NCI-H748 (cell line): Measurements from ENCODE around the gene STRIP1.
A peak's percentile ranks its signal among the peaks of the same experiment; 100 is the strongest.
"Not testable (repeated sequence)": the region's sequence is repeated elsewhere in the genome, so short reads cannot be mapped to it uniquely, and the experiment has no call there.

ENCODE experiments used
- DNase-seq: peaks from one replicate; lab custom pipeline; 2025; ENCODE audit not compliant: unreplicated experiment; lab: John Stamatoyannopoulos, UW

Gene STRIP1

GRCh38 chr1:110067893-110068645, 33.6 kb downstream of the STRIP1 start:
- DNase-seq = no peak

DNA sequence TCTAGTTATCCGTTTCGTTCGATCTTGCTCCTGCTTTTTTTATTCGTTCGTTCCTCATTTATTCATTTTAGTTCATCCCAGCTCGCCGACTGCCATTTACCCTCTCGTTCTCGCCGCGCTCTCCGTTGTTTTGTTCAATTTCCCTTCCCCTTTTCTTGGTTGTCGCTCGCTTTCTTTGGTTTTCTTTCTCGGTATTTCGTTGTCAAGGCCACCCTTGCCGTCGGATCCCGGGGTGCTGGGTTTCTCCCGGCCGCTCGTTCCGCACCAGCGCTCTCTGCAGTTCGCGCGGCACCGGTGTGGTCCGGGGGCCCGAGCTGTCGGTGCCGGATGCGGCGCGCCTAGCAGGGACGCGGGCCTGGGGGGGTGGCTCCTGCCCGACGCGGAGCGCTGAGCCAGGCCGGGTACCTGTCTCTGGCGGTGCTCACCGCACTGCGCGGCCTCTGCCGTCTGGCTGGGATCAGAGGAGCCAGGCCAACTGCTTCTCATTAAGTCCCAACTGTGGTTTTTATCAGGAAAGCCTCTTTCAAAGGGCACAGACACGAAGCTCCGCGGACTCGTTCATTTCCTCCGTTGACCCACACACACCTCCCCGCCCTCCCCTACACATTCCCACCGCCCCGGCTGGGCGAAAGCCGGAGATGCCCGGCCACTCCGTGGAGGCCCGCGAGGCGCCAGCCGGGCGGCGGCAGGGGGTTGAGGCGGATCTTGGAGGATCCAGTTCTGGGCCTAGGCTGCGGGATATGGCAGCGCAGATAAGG, 34.4 kb downstream of the STRIP1 start:
- DNase-seq = no peak

DNA sequence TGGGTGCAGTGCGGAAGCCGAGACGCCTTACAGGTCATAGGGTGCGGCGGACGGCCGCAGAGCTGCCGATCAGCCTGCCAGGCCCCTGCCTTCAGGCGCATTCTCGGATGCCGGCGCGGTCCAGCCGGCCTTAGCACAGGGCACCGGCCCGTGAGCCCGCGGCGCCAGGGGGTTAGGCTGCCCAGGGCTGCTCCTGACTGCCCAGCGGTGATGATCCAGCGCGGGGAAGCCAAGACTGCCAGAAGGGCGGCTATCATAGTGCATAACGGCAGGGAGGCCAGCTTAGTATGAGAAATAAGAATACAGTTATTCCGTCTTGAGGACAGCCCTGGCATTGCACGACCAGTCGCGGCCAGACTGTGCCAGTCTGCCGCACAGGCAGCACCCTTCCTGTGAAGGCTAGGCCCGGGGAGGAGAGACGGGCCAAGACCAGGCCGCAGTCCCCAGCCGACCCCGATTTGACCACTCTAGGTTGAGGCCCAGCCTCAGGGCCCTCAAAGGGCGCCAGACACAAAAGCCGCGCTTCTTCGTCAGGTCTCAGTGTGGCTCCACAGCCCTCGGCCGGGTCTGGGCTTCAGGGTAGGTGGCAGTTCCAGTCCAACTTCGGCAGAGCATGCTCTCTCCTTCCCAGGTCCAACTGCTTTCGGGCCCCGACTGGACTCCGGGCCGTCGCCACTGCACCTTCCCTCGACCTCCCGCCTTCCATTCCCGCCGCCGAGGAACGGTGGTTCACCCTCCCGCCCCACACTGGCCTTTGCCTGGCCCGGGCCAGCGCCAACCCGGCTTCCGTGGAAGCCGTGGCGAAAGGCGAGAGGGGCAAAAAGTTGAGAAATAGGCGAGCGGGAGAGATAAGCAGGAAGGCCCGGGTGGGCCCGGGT, 35.2 kb downstream of the STRIP1 start:
- DNase-seq = no peak

GRCh38 chr1:110070282-110070669, 35.9 kb downstream of the STRIP1 start:
- DNase-seq = no peak

DNA sequence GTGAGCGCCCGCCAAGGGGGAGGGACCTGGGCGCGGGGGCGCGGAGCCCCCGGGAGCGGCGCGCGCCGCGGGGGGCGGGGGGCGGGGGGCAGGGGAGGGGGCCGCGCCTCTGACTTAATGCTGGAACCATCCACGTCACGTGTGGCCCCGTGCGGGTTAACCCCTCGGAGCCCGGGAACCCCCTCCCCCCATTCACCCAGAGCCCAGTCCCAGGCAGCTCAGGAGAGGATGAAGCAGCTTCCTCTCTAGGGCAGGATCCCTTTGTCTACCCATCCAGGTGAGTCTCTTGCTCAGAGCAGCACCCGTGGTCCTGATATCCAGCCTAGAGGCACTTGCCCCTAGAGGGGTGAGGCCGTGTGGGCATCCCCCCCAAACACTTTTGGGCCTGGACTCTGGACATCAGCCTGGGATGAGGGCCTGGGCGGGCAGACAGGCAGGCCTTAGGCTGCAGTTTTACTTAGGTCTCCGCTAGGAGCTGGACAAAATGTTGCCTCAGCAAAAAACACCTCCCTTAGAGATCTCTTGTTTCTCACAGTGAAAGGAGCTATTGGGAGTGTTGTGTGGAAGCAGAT, 36.3 kb downstream of the STRIP1 start, which contains the start of gene ALX3:
Gene ALX3, minus strand, starts transcription at position 2 of the 572 bp plus-strand sequence. CDS start 60 bp downstream, outside the sequence.
- peak; percentile 37 for DNase-seq

DNA sequence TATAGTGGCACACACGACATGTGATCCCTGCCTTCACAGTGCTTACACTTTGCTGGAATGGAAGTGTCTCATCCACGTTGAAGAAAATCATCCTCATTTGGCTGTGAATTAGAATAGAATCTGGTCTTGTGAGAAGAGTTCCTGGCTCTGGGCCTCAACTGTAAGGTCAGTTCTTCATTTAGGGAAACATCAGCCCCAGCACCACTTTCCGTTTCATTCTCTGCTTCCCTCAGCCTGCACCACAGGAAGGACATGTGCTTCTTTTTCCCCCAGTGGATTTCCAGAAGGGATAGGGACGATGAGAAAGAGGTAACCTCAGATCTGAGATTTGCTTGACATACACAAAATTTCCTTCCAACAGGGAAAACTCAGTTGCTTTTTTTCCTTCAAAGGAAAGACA, 39.7 kb downstream of the STRIP1 start:
- no peak for DNase-seq

DNA sequence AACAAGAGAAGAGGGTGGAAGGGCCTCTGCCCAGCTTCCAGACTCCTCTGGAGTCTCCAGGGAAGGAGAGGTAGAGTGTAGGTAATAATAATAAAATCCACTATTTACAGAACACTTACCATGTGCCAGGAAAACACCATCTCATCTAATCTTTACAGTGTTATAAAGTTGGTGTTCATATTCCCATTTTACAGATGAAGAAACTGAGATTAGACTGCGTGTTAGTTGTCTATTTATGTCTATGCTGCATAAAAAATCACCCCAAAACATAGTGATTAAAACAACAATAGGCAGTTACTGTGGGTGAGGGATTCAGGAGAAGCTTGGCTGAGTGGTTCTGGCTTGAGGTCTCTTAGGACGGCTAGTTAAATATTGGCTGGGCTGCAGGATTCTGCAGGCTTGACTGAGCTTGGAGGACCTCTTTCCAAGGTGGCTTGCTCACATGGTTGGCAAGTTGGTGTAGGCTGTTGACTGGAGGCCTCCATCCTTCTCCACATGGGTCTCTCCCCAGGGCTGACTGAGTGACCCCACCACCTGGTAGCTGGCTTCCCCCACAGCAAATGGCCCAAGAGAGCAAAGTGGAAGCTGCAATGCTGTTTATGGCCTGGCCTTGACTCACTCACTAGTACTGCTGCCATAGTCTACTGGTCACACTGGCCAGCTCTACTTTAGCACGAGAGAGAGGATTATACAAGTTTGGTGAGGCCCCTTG, 42.5 kb downstream of the STRIP1 start:
- DNase-seq = no peak

DNA sequence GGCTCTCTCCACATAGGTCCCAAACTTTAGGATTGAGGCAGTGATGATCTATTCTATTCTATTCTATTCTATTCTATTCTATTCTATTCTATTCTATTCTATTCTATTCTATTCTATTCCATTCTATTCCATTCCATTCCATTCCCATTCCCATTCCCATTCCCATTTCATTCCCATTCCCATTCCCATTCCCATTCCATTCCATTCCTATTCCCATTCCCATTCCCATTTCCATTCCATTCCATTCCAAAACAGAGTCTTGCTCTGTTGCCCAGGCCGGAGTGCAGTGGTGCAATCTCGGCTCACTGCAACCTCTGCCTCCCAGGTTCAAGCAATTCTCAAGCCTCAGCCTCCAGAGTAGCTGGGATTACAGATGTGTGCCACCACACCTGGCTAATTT, 45.6 kb downstream of the STRIP1 start:
- DNase-seq = not testable (repeated sequence)

GRCh38 chr1:110081061-110081460, 46.6 kb downstream of the STRIP1 start:
- DNase-seq = no peak

GRCh38 chr1:110082477-110082876, 48.1 kb downstream of the STRIP1 start:
- DNase-seq = no peak

GRCh38 chr1:110083061-110083865, 48.8 kb downstream of the STRIP1 start:
- no peak for DNase-seq

- no peak for DNase-seq
Observed at GRCh38 chr1:110083866-110084226, 49.4 kb downstream of the STRIP1 start.

GRCh38 chr1:110084227-110085078, 50.0 kb downstream of the STRIP1 start:
- DNase-seq = no peak

DNA sequence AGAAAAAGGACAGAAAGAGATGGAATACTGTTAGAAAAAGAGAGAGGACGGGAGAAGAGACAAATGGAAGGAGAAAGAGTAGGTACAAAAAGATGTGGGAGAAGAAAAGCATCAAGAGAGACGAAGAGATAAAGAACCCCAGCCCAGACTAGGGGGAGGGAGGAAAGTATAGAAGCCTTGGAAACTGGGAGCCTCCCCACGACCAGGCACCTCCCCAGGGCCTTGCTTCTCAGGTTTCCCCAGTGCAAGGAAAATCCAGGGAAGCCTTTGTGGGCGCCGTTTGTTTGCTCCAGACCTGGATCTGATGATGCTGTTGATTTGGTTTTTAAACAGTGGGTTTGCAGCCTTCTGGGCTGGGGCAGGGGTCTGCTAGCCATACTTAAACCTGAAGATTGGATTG, 51.2 kb downstream of the STRIP1 start:
- no peak for DNase-seq

DNA sequence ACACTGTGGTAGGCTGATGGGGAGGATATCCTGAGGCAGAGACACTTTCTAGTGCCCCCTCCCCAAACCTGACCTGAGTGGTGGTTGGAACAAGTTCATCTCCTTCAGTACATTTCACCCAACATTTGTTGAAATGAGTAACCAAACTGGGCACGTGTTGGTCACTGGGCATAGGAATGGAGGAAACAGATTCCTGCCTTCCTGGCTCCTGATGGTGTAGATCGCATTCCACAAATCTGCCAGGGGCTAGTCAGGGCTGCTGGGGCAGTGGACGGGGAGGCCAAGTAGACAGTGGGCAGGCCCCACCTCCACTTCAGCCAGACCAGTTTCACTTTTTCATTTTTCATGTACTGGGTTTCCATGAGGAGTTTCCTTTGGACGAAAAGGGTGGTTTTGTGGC, 52.5 kb downstream of the STRIP1 start:
- no peak for DNase-seq

DNA sequence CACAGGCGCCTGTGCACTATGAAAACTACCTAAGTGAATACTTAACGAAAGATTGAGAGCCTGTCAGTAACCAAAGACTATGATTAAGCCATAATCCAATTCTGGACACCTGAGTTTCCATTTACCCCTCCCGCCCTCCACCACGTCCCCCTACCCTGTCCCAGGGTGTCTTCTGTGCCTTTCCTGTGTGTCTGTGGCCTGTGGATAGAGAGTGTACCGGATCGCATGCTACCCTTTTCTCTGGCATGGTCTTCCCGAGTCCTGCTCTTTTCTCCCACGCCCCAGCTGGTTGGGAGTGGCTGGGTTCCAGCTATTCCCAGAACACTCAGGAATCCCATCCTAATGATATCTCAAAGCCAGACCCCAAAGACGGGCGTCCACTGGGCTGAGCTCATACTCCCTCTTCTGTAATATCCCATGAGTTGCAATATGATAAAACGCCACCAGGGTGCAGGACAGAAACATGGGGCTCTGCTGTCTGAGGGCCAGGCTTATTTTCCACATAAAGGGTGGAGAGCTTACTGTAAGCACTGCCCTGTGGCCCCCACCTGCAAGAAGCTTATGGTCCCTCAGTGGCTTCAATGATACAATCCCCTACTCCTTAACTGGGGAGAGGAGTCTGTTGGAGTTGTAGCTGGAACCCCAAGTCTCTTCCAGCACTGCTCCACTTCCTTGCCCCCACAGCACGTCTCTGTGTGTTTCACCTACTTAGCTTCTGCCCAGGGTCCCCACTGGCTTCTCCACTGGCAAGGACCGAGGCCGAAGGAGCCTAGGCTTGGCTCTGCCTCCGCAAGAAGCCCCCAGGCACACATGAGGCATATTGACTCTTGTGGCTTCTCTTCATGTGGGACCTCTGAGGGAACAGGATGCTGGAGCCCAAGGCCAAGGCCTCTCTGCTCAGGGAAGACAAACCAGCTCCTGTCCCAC, 53.7 kb downstream of the STRIP1 start:
- peak; percentile 67 for DNase-seq

DNA sequence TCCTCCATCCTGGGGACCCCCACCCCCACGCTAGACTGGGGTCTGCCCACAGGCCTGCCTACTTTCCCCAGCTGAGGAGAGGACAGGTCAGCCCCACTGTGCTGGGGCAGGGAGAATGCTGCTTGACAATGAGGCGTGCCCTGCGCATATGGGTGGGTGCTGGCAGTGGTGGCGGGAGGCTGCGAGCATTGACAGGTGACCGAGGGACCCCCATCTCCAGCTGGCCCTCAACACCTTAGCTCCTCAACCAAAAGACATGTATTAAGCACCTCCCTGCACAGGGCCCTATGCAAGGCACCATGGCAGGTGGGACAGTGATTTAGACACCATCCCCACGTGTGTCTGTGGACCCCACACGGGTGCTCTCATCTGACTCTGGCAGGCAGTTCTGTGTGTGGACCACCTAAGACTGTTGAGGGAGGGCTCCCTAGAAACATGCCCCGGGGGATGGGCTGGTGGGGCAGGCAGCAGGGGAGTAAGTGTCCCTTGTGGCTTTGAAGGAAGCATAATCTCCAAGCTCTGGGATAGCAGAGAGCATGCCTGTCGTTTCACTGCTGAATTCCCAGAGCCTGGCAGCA, 54.4 kb downstream of the STRIP1 start:
- DNase-seq = no peak
